NT2/D1 (cell line): ENCODE data around the gene TPMT.

ENCODE experiments used
- YY1 ChIP-seq: IDR thresholded peaks from 2 replicates; pipeline ENCODE4 v1.6.1; 2011; ENCODE audit not compliant: insufficient read length, insufficient read depth
- ZNF274 ChIP-seq: IDR thresholded peaks from 2 replicates; pipeline ENCODE4 v1.6.1; 2011; ENCODE audit warnings: mild to moderate bottlenecking, low read depth, low read length

GRCh38 chr6:18162401-18162800 lies 7.5 kb upstream of the TPMT start:
- TF ChIP-seq ZNF274 (no peak), YY1 (no peak)
